HepG2 (cell line): ENCODE results near the gene ITLN2. TPM values are rescaled to one million over a fixed set of nuclear protein-coding genes. Genes with fewer than 3 reads are reported as not detected.

ENCODE experiments used
- ELF1 ChIP-seq: sonication (generic); formaldehyde crosslinking; IDR thresholded peaks from 2 replicates; pipeline ENCODE4 v1.4.0; 2020; ENCODE audit warnings: missing genetic modification reagents
- ETV6 ChIP-seq: sonication (generic); formaldehyde crosslinking; conservative IDR thresholded peaks from 2 replicates; pipeline ENCODE4 v1.4.0; 2020; ENCODE audit warnings: missing genetic modification reagents
- FLYWCH1 ChIP-seq: sonication (generic); formaldehyde crosslinking; IDR thresholded peaks from 2 replicates; pipeline ENCODE4 v1.8.1; 2023; ENCODE audit warnings: mild to moderate bottlenecking, missing genetic modification reagents
- IKZF5 ChIP-seq: IDR thresholded peaks from 2 replicates; pipeline ENCODE4 v1.6.1; 2018; ENCODE audit warnings: missing genetic modification reagents, mild to moderate bottlenecking, missing compliant biosample characterization
- MTF1 ChIP-seq: sonication (generic); formaldehyde crosslinking; IDR thresholded peaks from 2 replicates; pipeline ENCODE4 v1.5.0; 2020; ENCODE audit warnings: missing genetic modification reagents
- NFYC ChIP-seq: IDR thresholded peaks from 2 replicates; pipeline ENCODE4 v1.6.1; 2016; ENCODE audit warnings: missing genetic modification reagents, missing compliant biosample characterization
- NONO ChIP-seq, 2 experiments: fragments of 450-650 bp in 1 of 2; sonication (generic) in 1 of 2; formaldehyde crosslinking in 1 of 2; IDR thresholded peaks in 1 of 2; conservative IDR thresholded peaks in 1 of 2; 2 replicates each; pipeline versions ENCODE4 v1.6.1 to v1.8.0; 2017 to 2022; ENCODE audit warnings: mild to moderate bottlenecking in 1 of 2, missing genetic modification reagents in 1 of 2, moderate library complexity in 1 of 2
- PAX8 ChIP-seq: sonication (generic); formaldehyde crosslinking; IDR thresholded peaks from 2 replicates; pipeline ENCODE4 v1.8.0; 2022; ENCODE audit warnings: mild to moderate bottlenecking, missing genetic modification reagents, borderline replicate concordance
- PBX2 ChIP-seq: IDR thresholded peaks from 2 replicates; pipeline ENCODE4 v1.6.1; 2016; ENCODE audit warnings: control low read depth
- SOX13 ChIP-seq, 3 experiments: fragments of 450-650 bp in 1 of 3; sonication (generic) in 1 of 3; formaldehyde crosslinking in 1 of 3; IDR thresholded peaks in 2 of 3; conservative IDR thresholded peaks in 1 of 3; 2 replicates each; pipeline versions ENCODE4 v1.5.0 to v1.6.1; 2016 to 2020; ENCODE audit warnings: antibody characterized with exemption in 1 of 3, mild to moderate bottlenecking in 1 of 3, missing compliant biosample characterization in 1 of 3, missing genetic modification reagents in 1 of 3, moderate library complexity in 1 of 3
- SPEN ChIP-seq: sonication (generic); formaldehyde crosslinking; IDR thresholded peaks from 2 replicates; pipeline ENCODE4 v1.5.1; 2020; ENCODE audit warnings: low read depth, mild to moderate bottlenecking, missing genetic modification reagents
- ZBTB25 ChIP-seq: IDR thresholded peaks from 2 replicates; pipeline ENCODE4 v1.6.1; 2018; ENCODE audit warnings: missing genetic modification reagents
- ZNF281 ChIP-seq: sonication (generic); formaldehyde crosslinking; IDR thresholded peaks from 2 replicates; pipeline ENCODE4 v1.4.0; 2020; ENCODE audit warnings: missing genetic modification reagents, borderline replicate concordance
- ZNF33B ChIP-seq: sonication (generic); formaldehyde crosslinking; IDR thresholded peaks from 2 replicates; pipeline ENCODE4 v1.5.1; 2020; ENCODE audit warnings: mild to moderate bottlenecking, missing genetic modification reagents
- ZNF691 ChIP-seq: sonication (generic); formaldehyde crosslinking; IDR thresholded peaks from 2 replicates; pipeline ENCODE4 v1.4.0; 2020; ENCODE audit warnings: missing genetic modification reagents, low read depth, mild to moderate bottlenecking, borderline replicate concordance
- ZNF879 ChIP-seq: sonication (generic); formaldehyde crosslinking; IDR thresholded peaks from 2 replicates; pipeline ENCODE4 v1.8.1; 2023; ENCODE audit warnings: missing genetic modification reagents
- polyA plus RNA-seq, 8 experiments: library from polyadenylated mRNA; depleted of rRNA in 3 of 8; stranded (reverse) in 7 of 8; unstranded in 1 of 8; fragments of >200 nt; fragmentation: Illumina TruSeq in 4 of 8; extraction: Trizol in 4 of 8; gene quantifications; 2 replicates each; pipeline versions ENCODE4 v1.2.1 to v1.2.3, GENCODE V29; 2011 to 2016; ENCODE audit warnings: low read depth in 4 of 8, missing spikeins in 1 of 8, mixed read lengths in 1 of 8; ENCODE audit not compliant: insufficient read depth in 1 of 8
- total RNA-seq, 5 experiments: library from RNA; depleted of rRNA; stranded (reverse); fragments of >200 nt; fragmentation: Illumina TruSeq; extraction: Trizol; gene quantifications; 2 replicates each; pipeline ENCODE4 v1.2.3, GENCODE V29; 2016; ENCODE audit warnings: low read depth in 1 of 5

ITLN2 gene
- total and polyA plus RNA-seq, 2 of the 13 experiments (the other 11 are each of a cell fraction or from before 2014, with no cell fraction given) = not detected

- TF ChIP-seq SOX13 (IDR thresholded peaks at IDR 0.05) = no peak
- TF ChIP-seq SOX13 (CRISPR knock-in tag; conservative IDR thresholded peaks at IDR 0.05 in 1 of 2, IDR thresholded peaks at IDR 0.05 in 1 of 2) = peak in 1 of 2 experiments; percentile 32; a peak in 1 of 4 replicates
- no peak for TF ChIP-seq ETV6 (CRISPR knock-in tag)
- TF ChIP-seq ZNF281 (CRISPR knock-in tag) = no peak
- TF ChIP-seq NFYC (CRISPR knock-in tag) = peak; percentile 31; the same call in 1 of the 2 replicates
- peak; percentile 77 for TF ChIP-seq ELF1 (CRISPR knock-in tag)
- TF ChIP-seq NONO (IDR thresholded peaks at IDR 0.05) = no peak
- no peak for TF ChIP-seq NONO (CRISPR knock-in tag; conservative IDR thresholded peaks at IDR 0.05)
- no peak for TF ChIP-seq ZNF33B
- no peak for TF ChIP-seq PAX8 (CRISPR knock-in tag)
- no peak for TF ChIP-seq PBX2 (CRISPR knock-in tag)
- peak; percentile 48; the same call in 1 of the 2 replicates for TF ChIP-seq SPEN
- 0 out of 2 replicates have a peak, but pooled peaks have one; percentile 36 for TF ChIP-seq ZBTB25 (CRISPR knock-in tag)
- 0 out of 2 replicates have a peak, but pooled peaks have one; percentile 24 for TF ChIP-seq IKZF5
- no peak for TF ChIP-seq FLYWCH1
- no peak for TF ChIP-seq MTF1 (CRISPR knock-in tag)
- TF ChIP-seq ZNF879 (CRISPR knock-in tag) = no peak
- TF ChIP-seq ZNF691 (CRISPR knock-in tag) = no peak
These were observed 42.9 kb upstream of the ITLN2 start (continued) for GRCh38 chr1:160997323-160998038.
